Coronary artery (tissue), 2 donors: ENCODE data around the gene OSBPL1A.
"Not testable (repeated sequence)": the region's sequence is repeated elsewhere in the genome, so short reads cannot be mapped to it uniquely, and the experiment has no call there.

Experiments
- DNase-seq: peaks from one replicate; pipeline ENCODE4 v3.0.0-alpha.2; 2017; ENCODE audit warnings: low spot score
- H3K27ac ChIP-seq, 2 donors: fragments of 200-600 bp; sonication (generic); one replicate each; pipeline ENCODE4 v1.5.1; 2016 to 2019
- H3K4me3 ChIP-seq: fragments of 200-600 bp; sonication (generic); 2 replicates; pipeline ENCODE4 v1.5.1; 2016; ENCODE audit warnings: mild to moderate bottlenecking, moderate library complexity
- CTCF ChIP-seq: fragments of 200-600 bp; sonication (generic); IDR thresholded peaks from one replicate; pipeline ENCODE4 v1.5.1; 2019; ENCODE audit warnings: antibody characterized with exemption

The OSBPL1A gene

GRCh38 chr18:24380163-24380747 is 17.4 kb downstream of the OSBPL1A start:
- no peak for TF ChIP-seq CTCF
- DNase-seq: no peak
- Histone ChIP-seq H3K4me3 (no peak overlapping the region), H3K27ac (no peak overlapping the region)

GRCh38 chr18:24378598-24378997 is 19.0 kb downstream of the OSBPL1A start:
- Histone ChIP-seq H3K4me3 (no peak overlapping the region), H3K27ac (no peak overlapping the region)
- TF ChIP-seq CTCF: no peak
- DNase-seq: no peak

- not testable (repeated sequence) for DNase-seq, H3K27ac ChIP-seq, H3K4me3 ChIP-seq
These were observed 21.1 kb downstream of the OSBPL1A start for GRCh38 chr18:24376531-24376930.

GRCh38 chr18:24373328-24373727 is 24.3 kb downstream of the OSBPL1A start:
- DNase-seq: no peak
- no peak overlapping the region for H3K4me3 ChIP-seq
- H3K27ac ChIP-seq: no peak overlapping the region
- no peak for TF ChIP-seq CTCF

- DNase-seq: no peak
- H3K4me3 ChIP-seq: no peak overlapping the region
- no peak for TF ChIP-seq CTCF
- no peak overlapping the region for H3K27ac ChIP-seq
These were observed 25.2 kb downstream of the OSBPL1A start for GRCh38 chr18:24372279-24372872.

- H3K4me3 ChIP-seq: no peak overlapping the region
- no peak for DNase-seq
- H3K27ac ChIP-seq: no peak overlapping the region
- TF ChIP-seq CTCF: no peak
These were observed 27.5 kb downstream of the OSBPL1A start for GRCh38 chr18:24370120-24370519.

GRCh38 chr18:24369426-24369825 is 28.2 kb downstream of the OSBPL1A start:
- no peak for DNase-seq
- Histone ChIP-seq H3K27ac (no peak overlapping the region), H3K4me3 (no peak overlapping the region)
- TF ChIP-seq CTCF: no peak
